HCT116 (cell line): ENCODE data around the gene TENM4.

Experiments used
- ATF3 ChIP-seq: IDR thresholded peaks from 2 replicates; pipeline ENCODE4 v1.6.1; 2012
- CTCF ChIP-seq, 3 experiments: fragments of 200-600 bp in 1 of 3; sonication (generic) in 1 of 3; IDR thresholded peaks in 2 of 3; conservative IDR thresholded peaks in 1 of 3; 2 replicates each; pipeline ENCODE4 v1.5.1; 2012 to 2017; ENCODE audit warnings: low read depth in 2 of 3, low read length in 2 of 3, antibody characterized with exemption in 1 of 3, borderline replicate concordance in 1 of 3, control low read depth in 1 of 3, mild to moderate bottlenecking in 1 of 3, mixed read lengths in 1 of 3, mixed run types in 1 of 3, moderate library complexity in 1 of 3; ENCODE audit not compliant: insufficient read depth in 1 of 3
- JUND ChIP-seq: IDR thresholded peaks from 2 replicates; pipeline ENCODE4 v1.6.1; 2012
- YY1 ChIP-seq: IDR thresholded peaks from 2 replicates; pipeline ENCODE4 v1.6.1; 2011; ENCODE audit warnings: low read length, low read depth, moderate library complexity, mild to moderate bottlenecking; ENCODE audit not compliant: insufficient replicate concordance; ENCODE audit errors: extremely low read depth

- no peak for TF ChIP-seq CTCF (IDR thresholded peaks at IDR 0.05 in 2 of 3, conservative IDR thresholded peaks at IDR 0.05 in 1 of 3; ENCODE audit: borderline replicate concordance in 1 of 3, insufficient read depth in 1 of 3, low read depth in 2 of 3, low read length in 2 of 3)
- no peak for TF ChIP-seq YY1
- TF ChIP-seq JUND, result no peak
- no peak for TF ChIP-seq ATF3
Measured at GRCh38 chr11:78938971-78939370, 501.9 kb downstream of the TENM4 start.
